ENCODE measurements around the gene MEG3. TPM values are rescaled to one million over a fixed set of nuclear protein-coding genes. Genes with fewer than 3 reads are reported as not detected.
A peak's percentile ranks its signal among the peaks of the same experiment; 100 is the strongest.
"Not testable (repeated sequence)": the region's sequence is repeated elsewhere in the genome, so short reads cannot be mapped to it uniquely, and the experiment has no call there.

Gene MEG3
- polyA plus RNA-seq, 6 donors from 2014 or later = 0.18 TPM; not detected in 5

GRCh38 chr14:100791995-100792394 is 33.9 kb upstream of the MEG3 start:
- H3K36me3 Mint-ChIP-seq = no peaks in the 10 kb centered on the region
- H3K4me3 Mint-ChIP-seq = no peak overlapping the region
- peaks cover 0 to 34% (median 34%) of the 10 kb centered on the region in 3 donors for H3K27me3 Mint-ChIP-seq
- peaks cover 0 to 4% (median 0%) of the 10 kb centered on the region in 7 donors for H3K9me3 Mint-ChIP-seq
- H3K27ac Mint-ChIP-seq = no peak overlapping the region
- no peak for ATAC-seq (ENCODE audit: low read depth in 2 of 2)
- DNase-seq = no peak
- H3K4me1 Mint-ChIP-seq = no peaks in the 10 kb centered on the region

GRCh38 chr14:100796946-100797345 is 29.0 kb upstream of the MEG3 start:
- H3K4me1 Mint-ChIP-seq = no peaks in the 10 kb centered on the region
- no peak for DNase-seq
- H3K27me3 Mint-ChIP-seq = peaks cover 0 to 26% (median 14%) of the 10 kb centered on the region in 3 donors
- ATAC-seq (ENCODE audit: low read depth in 2 of 2) = no peak
- H3K27ac Mint-ChIP-seq = peak overlapping the region in 1 of 6 donors; percentile 38
- peaks cover 0 to 2% (median 0%) of the 10 kb centered on the region in 7 donors for H3K9me3 Mint-ChIP-seq
- H3K4me3 Mint-ChIP-seq = no peak overlapping the region
- no peaks in the 10 kb centered on the region for H3K36me3 Mint-ChIP-seq

- no peaks in the 10 kb centered on the region for H3K9me3 Mint-ChIP-seq
- peaks cover 0 to 4% (median 0%) of the 10 kb centered on the region in 3 donors for H3K27me3 Mint-ChIP-seq
- H3K4me3 Mint-ChIP-seq = no peak overlapping the region
- ATAC-seq (ENCODE audit: low read depth in 2 of 2) (no peak), DNase-seq (no peak)
- no peaks in the 10 kb centered on the region for H3K4me1 Mint-ChIP-seq
- no peak overlapping the region for H3K27ac Mint-ChIP-seq
- H3K36me3 Mint-ChIP-seq = no peaks in the 10 kb centered on the region
Measured at GRCh38 chr14:100800041-100800440, 25.9 kb upstream of the MEG3 start.

GRCh38 chr14:100801433-100801832 is 24.5 kb upstream of the MEG3 start:
- not testable (repeated sequence) for H3K4me1 Mint-ChIP-seq; H3K36me3 Mint-ChIP-seq; H3K9me3 Mint-ChIP-seq; H3K27me3 Mint-ChIP-seq; DNase-seq; H3K27ac Mint-ChIP-seq; ATAC-seq (ENCODE audit: low read depth in 2 of 2); H3K4me3 Mint-ChIP-seq

- no peaks in the 10 kb centered on the region for H3K9me3 Mint-ChIP-seq
- DNase-seq = no peak
- H3K4me1 Mint-ChIP-seq = no peaks in the 10 kb centered on the region
- ATAC-seq (ENCODE audit: low read depth in 2 of 2) = no peak
- H3K4me3 Mint-ChIP-seq = no peak overlapping the region
- H3K36me3 Mint-ChIP-seq = no peaks in the 10 kb centered on the region
- H3K27ac Mint-ChIP-seq = no peak overlapping the region
- H3K27me3 Mint-ChIP-seq = no peaks in the 10 kb centered on the region
Measured at GRCh38 chr14:100802179-100802578, 23.7 kb upstream of the MEG3 start.

- DNase-seq = no peak
- Mint-ChIP-seq H3K9me3 (peaks cover 0 to 1% (median 0%) of the 10 kb centered on the region in 7 donors), H3K27me3 (no peaks in the 10 kb centered on the region), H3K27ac (no peak overlapping the region), H3K4me3 (no peak overlapping the region), H3K4me1 (no peaks in the 10 kb centered on the region), H3K36me3 (no peaks in the 10 kb centered on the region)
- no peak for ATAC-seq (ENCODE audit: low read depth in 2 of 2)
Measured at GRCh38 chr14:100802766-100803165, 23.2 kb upstream of the MEG3 start.

GRCh38 chr14:100803226-100803625 is 22.7 kb upstream of the MEG3 start:
- H3K27ac Mint-ChIP-seq = no peak overlapping the region

GRCh38 chr14:100803676-100804075 is 22.2 kb upstream of the MEG3 start:
- Mint-ChIP-seq H3K27me3 (no peaks in the 10 kb centered on the region), H3K4me1 (no peaks in the 10 kb centered on the region), H3K27ac (no peak overlapping the region), H3K4me3 (no peak overlapping the region), H3K9me3 (peaks cover 0 to 11% (median 3%) of the 10 kb centered on the region in 7 donors), H3K36me3 (no peaks in the 10 kb centered on the region)
- no peak for ATAC-seq (ENCODE audit: low read depth in 2 of 2)
- DNase-seq = no peak

More at GRCh38 chr14:100803226-100803625, 22.7 kb upstream of the MEG3 start:
- ATAC-seq (ENCODE audit: low read depth in 2 of 2) (no peak), DNase-seq (no peak)
- H3K4me1 Mint-ChIP-seq = no peaks in the 10 kb centered on the region
- H3K4me3 Mint-ChIP-seq = no peak overlapping the region
- no peaks in the 10 kb centered on the region for H3K27me3 Mint-ChIP-seq
- H3K36me3 Mint-ChIP-seq = no peaks in the 10 kb centered on the region
- H3K9me3 Mint-ChIP-seq = peaks cover 0 to 6% (median 0%) of the 10 kb centered on the region in 7 donors

GRCh38 chr14:100804138-100804537 is 21.8 kb upstream of the MEG3 start:
- H3K4me3 Mint-ChIP-seq = no peak overlapping the region
- peaks cover 0 to 15% (median 4%) of the 10 kb centered on the region in 7 donors for H3K9me3 Mint-ChIP-seq
- DNase-seq = no peak
- ATAC-seq (ENCODE audit: low read depth in 2 of 2) = no peak
- H3K4me1 Mint-ChIP-seq = no peaks in the 10 kb centered on the region
- no peak overlapping the region for H3K27ac Mint-ChIP-seq
- H3K36me3 Mint-ChIP-seq = no peaks in the 10 kb centered on the region
- no peaks in the 10 kb centered on the region for H3K27me3 Mint-ChIP-seq

GRCh38 chr14:100804558-100805309 is 21.2 kb upstream of the MEG3 start:
- H3K27me3 Mint-ChIP-seq = peaks cover 0 to 4% (median 0%) of the 10 kb centered on the region in 3 donors
- no peaks in the 10 kb centered on the region for H3K4me1 Mint-ChIP-seq
- no peak overlapping the region for H3K27ac Mint-ChIP-seq
- H3K36me3 Mint-ChIP-seq = no peaks in the 10 kb centered on the region
- no peak for ATAC-seq (ENCODE audit: low read depth in 2 of 2)
- no peak for DNase-seq
- no peak overlapping the region for H3K4me3 Mint-ChIP-seq
- peaks cover 0 to 21% (median 6%) of the 10 kb centered on the region in 7 donors for H3K9me3 Mint-ChIP-seq

GRCh38 chr14:100806386-100806785 is 19.5 kb upstream of the MEG3 start:
- DNase-seq = no peak
- H3K36me3 Mint-ChIP-seq = no peaks in the 10 kb centered on the region
- H3K9me3 Mint-ChIP-seq = peaks cover 0 to 28% (median 10%) of the 10 kb centered on the region in 7 donors
- no peaks in the 10 kb centered on the region for H3K4me1 Mint-ChIP-seq
- H3K27me3 Mint-ChIP-seq = peaks cover 0 to 4% (median 0%) of the 10 kb centered on the region in 3 donors
- no peak for ATAC-seq (ENCODE audit: low read depth in 2 of 2)
- H3K4me3 Mint-ChIP-seq = no peak overlapping the region
- no peak overlapping the region for H3K27ac Mint-ChIP-seq

GRCh38 chr14:100807496-100807895 is 18.4 kb upstream of the MEG3 start:
- no peak for DNase-seq
- no peak overlapping the region for H3K27ac Mint-ChIP-seq
- peaks cover 0 to 4% (median 0%) of the 10 kb centered on the region in 3 donors for H3K27me3 Mint-ChIP-seq
- no peak overlapping the region for H3K4me3 Mint-ChIP-seq
- H3K4me1 Mint-ChIP-seq = no peaks in the 10 kb centered on the region
- H3K36me3 Mint-ChIP-seq = no peaks in the 10 kb centered on the region
- H3K9me3 Mint-ChIP-seq = peaks cover 0 to 28% (median 14%) of the 10 kb centered on the region in 7 donors
- no peak for ATAC-seq (ENCODE audit: low read depth in 2 of 2)

GRCh38 chr14:100807979-100808734 is 17.8 kb upstream of the MEG3 start:
- Mint-ChIP-seq H3K27ac (no peak overlapping the region), H3K9me3 (peaks cover 0 to 28% (median 14%) of the 10 kb centered on the region in 7 donors), H3K4me3 (no peak overlapping the region), H3K4me1 (no peaks in the 10 kb centered on the region), H3K27me3 (peaks cover 0 to 5% (median 2%) of the 10 kb centered on the region in 3 donors), H3K36me3 (no peaks in the 10 kb centered on the region)
- ATAC-seq (ENCODE audit: low read depth in 2 of 2) (no peak), DNase-seq (no peak)

- DNase-seq = no peak
- no peak overlapping the region for H3K27ac Mint-ChIP-seq
- no peaks in the 10 kb centered on the region for H3K36me3 Mint-ChIP-seq
- H3K27me3 Mint-ChIP-seq = peaks cover 5 to 17% (median 16%) of the 10 kb centered on the region in 3 donors
- H3K4me3 Mint-ChIP-seq = no peak overlapping the region
- no peak for ATAC-seq (ENCODE audit: low read depth in 2 of 2)
- no peaks in the 10 kb centered on the region for H3K4me1 Mint-ChIP-seq
- peaks cover 0 to 28% (median 14%) of the 10 kb centered on the region in 7 donors for H3K9me3 Mint-ChIP-seq
Measured at GRCh38 chr14:100810435-100810834, 15.5 kb upstream of the MEG3 start.

Data from naive B cell (primary cell).